Heart left ventricle (tissue), 13 donors: ENCODE results near the gene SAMD4B.

ENCODE experiments used
- POLR2A ChIP-seq, 2 donors: fragments of 450-650 bp; IDR thresholded peaks; one replicate each; pipeline ENCODE4 v1.6.1; 2017; ENCODE audit warnings: antibody characterized with exemption in 2 of 2, mild to moderate bottlenecking in 2 of 2, moderate library complexity in 2 of 2
- TF ChIP-seq, protein P1 (sequence below), 12 donors: fragments of 200-600 bp; sonication (generic) in 4 of 12; IDR thresholded peaks; one replicate each; pipeline versions ENCODE4 v1.5.0 to v1.8.0; 2018 to 2022; ENCODE audit warnings: antibody characterized with exemption in 12 of 12, mild to moderate bottlenecking in 5 of 12
- donor health status: ischemic (EF 13 %, LVEDD 7.1; RV severe dilation, severe dysfunction).
- donor health status: DM: no; HTN: yes; CAD: no.
- donor health status: DM: no; HTN: no; CAD: no.
- donor health status: ischemic (EF 25% LVEDD 6.9; RV normal size, moderate dysfunction).
- donor health status: ischemic (EF 25% LVEDD 5.7; RV mildly dilated, moderate dysfunction).
- donor health status: ischemic (EF 35%, LVEDD 5.7; RV mildly dilated, moderate dysfunction).
- donor health status: nonischemic (EF 11% LVEDD 7.7; RV severe dilation, severe dysfunction).
- donor health status: DM: yes; HTN: yes; CAD: no.
- donor health status: PGD.
- donor health status: ischemic (EF 29% LVEDD 5.4; RV normal size, mild dysfunction).
- donor health status: nonischemic (EF 23%, LVEDD 6.1; RV moderate dilation, normal function).

DNA sequence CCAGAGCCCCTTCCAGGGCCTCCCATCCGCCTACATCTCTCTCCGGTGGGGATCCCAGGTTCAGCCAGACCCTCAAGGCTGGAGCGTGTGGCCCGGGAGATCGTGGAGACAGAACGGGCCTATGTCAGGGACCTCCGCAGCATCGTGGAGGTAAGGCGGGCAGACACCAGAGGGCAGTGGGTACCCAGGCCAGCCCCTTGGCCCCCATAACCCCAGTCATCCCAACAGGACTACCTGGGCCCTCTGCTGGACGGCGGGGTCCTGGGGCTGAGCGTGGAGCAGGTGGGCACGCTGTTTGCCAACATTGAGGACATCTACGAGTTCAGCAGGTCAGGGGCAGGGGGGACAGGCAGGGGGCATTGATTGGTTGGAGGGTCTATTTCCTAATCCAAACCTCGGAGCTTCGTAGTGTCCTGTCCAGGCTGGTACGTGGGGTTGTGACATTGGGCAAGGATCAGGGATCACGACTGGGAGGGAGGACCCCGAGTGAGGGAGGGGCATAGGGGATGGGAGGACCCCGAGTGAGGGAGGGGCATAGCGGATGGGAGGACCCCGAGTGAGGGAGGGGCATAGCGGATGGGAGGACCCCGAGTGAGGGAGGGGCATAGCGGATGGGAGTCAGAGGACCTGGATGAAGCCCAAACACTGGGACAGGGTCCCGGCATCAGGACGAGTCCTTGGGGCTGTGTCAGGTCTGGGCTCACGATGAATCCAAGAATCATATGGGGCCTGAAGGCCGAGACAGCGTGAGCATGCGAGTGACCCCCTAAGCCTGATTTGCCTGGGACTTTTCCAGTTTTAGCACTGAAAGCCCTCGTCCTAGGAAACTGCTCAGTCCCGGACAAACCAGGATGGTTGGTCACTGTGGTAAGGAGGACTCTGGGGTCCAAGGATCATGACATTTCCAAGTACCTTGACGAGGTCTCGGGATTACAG, 73.2 kb downstream of the SAMD4B start:
- TF ChIP-seq, protein P1, sequence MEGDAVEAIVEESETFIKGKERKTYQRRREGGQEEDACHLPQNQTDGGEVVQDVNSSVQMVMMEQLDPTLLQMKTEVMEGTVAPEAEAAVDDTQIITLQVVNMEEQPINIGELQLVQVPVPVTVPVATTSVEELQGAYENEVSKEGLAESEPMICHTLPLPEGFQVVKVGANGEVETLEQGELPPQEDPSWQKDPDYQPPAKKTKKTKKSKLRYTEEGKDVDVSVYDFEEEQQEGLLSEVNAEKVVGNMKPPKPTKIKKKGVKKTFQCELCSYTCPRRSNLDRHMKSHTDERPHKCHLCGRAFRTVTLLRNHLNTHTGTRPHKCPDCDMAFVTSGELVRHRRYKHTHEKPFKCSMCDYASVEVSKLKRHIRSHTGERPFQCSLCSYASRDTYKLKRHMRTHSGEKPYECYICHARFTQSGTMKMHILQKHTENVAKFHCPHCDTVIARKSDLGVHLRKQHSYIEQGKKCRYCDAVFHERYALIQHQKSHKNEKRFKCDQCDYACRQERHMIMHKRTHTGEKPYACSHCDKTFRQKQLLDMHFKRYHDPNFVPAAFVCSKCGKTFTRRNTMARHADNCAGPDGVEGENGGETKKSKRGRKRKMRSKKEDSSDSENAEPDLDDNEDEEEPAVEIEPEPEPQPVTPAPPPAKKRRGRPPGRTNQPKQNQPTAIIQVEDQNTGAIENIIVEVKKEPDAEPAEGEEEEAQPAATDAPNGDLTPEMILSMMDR (IDR thresholded peaks at IDR 0.05), result no peak
- no peak for TF ChIP-seq POLR2A (IDR thresholded peaks at IDR 0.05)
